GM23248 (cell line): ENCODE measurements around the gene RERE. TPM values are rescaled to one million over a fixed set of nuclear protein-coding genes. Genes with fewer than 3 reads are reported as not detected.

ENCODE experiments used
- DNase-seq: peaks from one replicate; pipeline ENCODE4 v3.0.0-alpha.2; 2015
- H2AFZ ChIP-seq: fragments of 200-600 bp; sonication (generic); 2 replicates; pipeline ENCODE4 v1.6.1; 2016; ENCODE audit warnings: antibody characterized with exemption
- H3F3A ChIP-seq: fragments of 200-600 bp; sonication (generic); 2 replicates; pipeline ENCODE4 v1.6.1; 2016; ENCODE audit warnings: mild to moderate bottlenecking, antibody characterized with exemption, mixed run types; ENCODE audit not compliant: insufficient read depth
- H3K27ac ChIP-seq: fragments of 200-600 bp; sonication (generic); 2 replicates; pipeline ENCODE4 v1.5.1; 2016; ENCODE audit warnings: mild to moderate bottlenecking
- H3K27me3 ChIP-seq: fragments of 200-600 bp; sonication (generic); replicated peaks from 2 replicates; pipeline ENCODE4 v1.6.1; 2016; ENCODE audit warnings: mild to moderate bottlenecking; ENCODE audit not compliant: insufficient read depth
- H3K36me3 ChIP-seq: fragments of 200-600 bp; sonication (generic); 2 replicates; pipeline ENCODE4 v1.6.1; 2016; ENCODE audit warnings: low read depth, mild to moderate bottlenecking
- H3K4me1 ChIP-seq: fragments of 200-600 bp; sonication (generic); 2 replicates; pipeline ENCODE4 v1.6.1; 2016; ENCODE audit warnings: mild to moderate bottlenecking; ENCODE audit not compliant: insufficient read depth
- H3K4me2 ChIP-seq: fragments of 200-600 bp; sonication (generic); one replicate; pipeline ENCODE4 v1.6.1; 2016; ENCODE audit warnings: mild to moderate bottlenecking; ENCODE audit not compliant: unreplicated experiment
- H3K4me3 ChIP-seq: fragments of 200-600 bp; sonication (generic); 2 replicates; pipeline ENCODE4 v1.5.1; 2016; ENCODE audit warnings: mild to moderate bottlenecking
- H3K79me2 ChIP-seq: fragments of 200-600 bp; sonication (generic); 2 replicates; pipeline ENCODE4 v1.6.1; 2016; ENCODE audit warnings: mild to moderate bottlenecking; ENCODE audit not compliant: insufficient read depth
- H3K9ac ChIP-seq: fragments of 200-600 bp; sonication (generic); 2 replicates; pipeline ENCODE4 v1.6.1; 2016; ENCODE audit warnings: mild to moderate bottlenecking
- H3K9me2 ChIP-seq: fragments of 200-600 bp; sonication (generic); 2 replicates; pipeline ENCODE4 v1.6.1; 2016; ENCODE audit warnings: mixed run types, mild to moderate bottlenecking, moderate library complexity; ENCODE audit not compliant: insufficient read depth
- H3K9me3 ChIP-seq: fragments of 200-600 bp; sonication (generic); one replicate; pipeline ENCODE4 v1.6.1; 2017; ENCODE audit warnings: low read depth
- H4K20me1 ChIP-seq: fragments of 200-600 bp; sonication (generic); 2 replicates; pipeline ENCODE4 v1.6.0; 2016; ENCODE audit not compliant: insufficient read depth
- EZH2 ChIP-seq: fragments of 200-600 bp; sonication (generic); IDR thresholded peaks from 2 replicates; pipeline ENCODE4 v1.6.1; 2018; ENCODE audit warnings: antibody characterized with exemption, mild to moderate bottlenecking; ENCODE audit not compliant: insufficient read depth, poor library complexity, severe bottlenecking
- EZH2phosphoT487 ChIP-seq: fragments of 200-600 bp; sonication (generic); IDR thresholded peaks from 2 replicates; pipeline ENCODE4 v1.6.1; 2018; ENCODE audit warnings: antibody characterized with exemption, moderate library complexity, mild to moderate bottlenecking, low read depth; ENCODE audit not compliant: insufficient read depth
- WGBS, 2 experiments: methylation state at CpG; one replicate each; pipeline ENCODE4 v1.1.6; 2015 to 2017; ENCODE audit warnings: low lambda C conversion rate in 2 of 2, low coverage in 1 of 2; ENCODE audit errors: missing lambda C conversion rate in 2 of 2; 5-methylcytosine and 5-hydroxymethylcytosine counted together
- in situ Hi-C: fragments of 300-500 bp; cut with MboI; formaldehyde crosslinking; loops from 2 replicates; pipeline ENCODE4 v1.15.0; 2020
- polyA plus RNA-seq: library from polyadenylated mRNA; unstranded; fragments of >200 nt; fragmentation: Nextera tagmentation; extraction: Ambion mirVana; gene quantifications from 2 replicates; pipeline ENCODE4 v1.2.1, GENCODE V29; 2016
- total RNA-seq: library from RNA; depleted of rRNA; stranded (reverse); fragments of >200 nt; shearing (Covaris generic); gene quantifications from 2 replicates; pipeline ENCODE4 v1.2.3, GENCODE V29; 2014

The RERE gene
- total and polyA plus RNA-seq, 2 experiments from 2014 or later = 26.0 to 26.2 TPM

GRCh38 chr1:8349961-8350360, 467.5 kb downstream of the RERE start:
- Histone ChIP-seq H2AFZ (no peak overlapping the region), H3K9me2 (no peaks in the 10 kb centered on the region), H4K20me1 (no peaks in the 10 kb centered on the region), H3F3A (0 out of 2 replicates have a peak, but pooled peaks cover 5% of the 10 kb centered on the region), H3K27me3 (no peaks in the 10 kb centered on the region), H3K79me2 (no peaks in the 10 kb centered on the region), H3K4me2 (no peak overlapping the region), H3K9me3 (no peaks in the 10 kb centered on the region), H3K36me3 (peaks cover 22% of the 10 kb centered on the region; the same call in 1 of the 2 replicates), H3K9ac (no peak overlapping the region), H3K4me1 (no peaks in the 10 kb centered on the region), H3K4me3 (no peak overlapping the region), H3K27ac (no peak overlapping the region)
- WGBS, 2 experiments = 16 to 21% methylated on average over 14 of the region's 14 CpGs
- DNase-seq = peak; percentile 52
- no peak for TF ChIP-seq EZH2
- TF ChIP-seq EZH2phosphoT487 = no peak
- in situ Hi-C loops = no loop called here

DNA sequence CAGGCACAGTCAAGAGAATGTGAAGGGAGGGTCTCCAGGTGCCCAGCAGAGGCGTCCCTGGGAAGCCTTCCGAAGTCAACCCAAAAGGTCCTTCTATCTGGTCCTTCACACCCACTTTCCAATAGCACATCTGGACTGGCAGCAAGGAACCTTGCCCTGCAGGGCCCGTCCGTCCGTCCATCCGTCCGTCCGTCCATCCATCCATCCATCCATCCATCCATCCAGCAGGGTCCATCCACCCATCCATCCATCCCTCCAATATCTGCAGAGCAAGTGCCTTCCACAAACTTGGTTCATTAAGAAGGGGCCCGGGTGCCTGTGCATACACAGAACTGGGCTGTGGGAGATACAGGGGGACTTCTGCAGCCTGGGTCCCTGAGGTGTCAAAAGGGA, 468.0 kb downstream of the RERE start:
- no peak overlapping the region for H3K9ac ChIP-seq
- H2AFZ ChIP-seq = no peak overlapping the region
- WGBS, 2 experiments = 76 to 77% methylated on average over 9 of the region's 9 CpGs
- H3K79me2 ChIP-seq = no peaks in the 10 kb centered on the region
- no peaks in the 10 kb centered on the region for H3K27me3 ChIP-seq
- peaks cover 17% of the 10 kb centered on the region; the same call in 1 of the 2 replicates for H3K36me3 ChIP-seq
- H3K4me2 ChIP-seq = no peak overlapping the region
- no peaks in the 10 kb centered on the region for H3K9me3 ChIP-seq
- H3K4me1 ChIP-seq = no peaks in the 10 kb centered on the region
- no peak overlapping the region for H3K27ac ChIP-seq
- no peak overlapping the region for H3K4me3 ChIP-seq
- in situ Hi-C loops = no loop called here
- H3F3A ChIP-seq = 0 out of 2 replicates have a peak, but pooled peaks cover 5% of the 10 kb centered on the region
- H3K9me2 ChIP-seq = no peaks in the 10 kb centered on the region
- no peak for TF ChIP-seq EZH2
- no peak for TF ChIP-seq EZH2phosphoT487
- no peak for DNase-seq
- no peaks in the 10 kb centered on the region for H4K20me1 ChIP-seq

DNA sequence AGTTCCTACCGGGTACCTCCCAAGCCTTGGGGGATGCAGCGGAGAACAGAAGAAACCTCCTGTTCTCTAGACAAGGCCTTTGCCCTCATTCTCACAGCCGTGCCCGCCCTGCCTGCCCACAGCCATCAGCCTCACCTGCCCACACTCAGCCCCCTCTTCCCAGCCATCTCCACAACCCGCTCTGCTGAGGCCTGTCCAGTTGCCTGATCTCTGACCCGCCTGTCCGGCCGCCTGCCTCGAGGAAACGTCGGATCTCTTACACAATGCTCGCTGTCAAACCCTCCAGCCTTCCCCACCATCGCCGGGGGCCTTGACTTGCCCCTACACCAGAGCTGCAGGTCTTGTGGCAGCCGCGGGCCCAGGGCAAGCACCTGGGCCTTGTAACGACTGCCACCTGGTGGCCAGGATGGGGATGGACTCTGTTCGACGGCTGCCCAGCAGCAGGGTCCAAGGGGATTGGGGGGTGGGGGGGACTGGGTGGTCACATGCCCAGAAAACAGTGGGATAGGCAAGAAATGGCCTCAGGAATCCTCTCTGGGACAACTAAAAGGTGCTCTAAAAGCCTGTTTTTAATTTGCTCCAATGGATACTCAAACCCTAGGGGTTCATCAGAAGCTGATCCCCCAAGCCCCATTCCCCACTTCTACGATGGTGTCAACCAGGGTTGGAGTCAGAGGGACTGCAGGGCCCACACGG, 468.5 kb downstream of the RERE start:
- 0 out of 2 replicates have a peak, but pooled peaks cover 5% of the 10 kb centered on the region for H3F3A ChIP-seq
- H3K4me1 ChIP-seq = peaks cover 2% of the 10 kb centered on the region
- H3K9me3 ChIP-seq = no peaks in the 10 kb centered on the region
- no peaks in the 10 kb centered on the region for H3K79me2 ChIP-seq
- H3K27ac ChIP-seq = no peak overlapping the region
- no peak for TF ChIP-seq EZH2
- no peak for TF ChIP-seq EZH2phosphoT487
- no peak overlapping the region for H3K9ac ChIP-seq
- H2AFZ ChIP-seq = no peak overlapping the region
- peaks cover 11% of the 10 kb centered on the region; the same call in 1 of the 2 replicates for H3K36me3 ChIP-seq
- no peaks in the 10 kb centered on the region for H3K27me3 ChIP-seq
- 14 to 23% methylated on average over 18 to 21 of the region's 21 CpGs for WGBS, 2 experiments
- in situ Hi-C loops = no loop called here
- H3K4me2 ChIP-seq = no peak overlapping the region
- DNase-seq = peak; percentile 71
- H3K9me2 ChIP-seq = no peaks in the 10 kb centered on the region
- no peak overlapping the region for H3K4me3 ChIP-seq
- no peaks in the 10 kb centered on the region for H4K20me1 ChIP-seq

DNA sequence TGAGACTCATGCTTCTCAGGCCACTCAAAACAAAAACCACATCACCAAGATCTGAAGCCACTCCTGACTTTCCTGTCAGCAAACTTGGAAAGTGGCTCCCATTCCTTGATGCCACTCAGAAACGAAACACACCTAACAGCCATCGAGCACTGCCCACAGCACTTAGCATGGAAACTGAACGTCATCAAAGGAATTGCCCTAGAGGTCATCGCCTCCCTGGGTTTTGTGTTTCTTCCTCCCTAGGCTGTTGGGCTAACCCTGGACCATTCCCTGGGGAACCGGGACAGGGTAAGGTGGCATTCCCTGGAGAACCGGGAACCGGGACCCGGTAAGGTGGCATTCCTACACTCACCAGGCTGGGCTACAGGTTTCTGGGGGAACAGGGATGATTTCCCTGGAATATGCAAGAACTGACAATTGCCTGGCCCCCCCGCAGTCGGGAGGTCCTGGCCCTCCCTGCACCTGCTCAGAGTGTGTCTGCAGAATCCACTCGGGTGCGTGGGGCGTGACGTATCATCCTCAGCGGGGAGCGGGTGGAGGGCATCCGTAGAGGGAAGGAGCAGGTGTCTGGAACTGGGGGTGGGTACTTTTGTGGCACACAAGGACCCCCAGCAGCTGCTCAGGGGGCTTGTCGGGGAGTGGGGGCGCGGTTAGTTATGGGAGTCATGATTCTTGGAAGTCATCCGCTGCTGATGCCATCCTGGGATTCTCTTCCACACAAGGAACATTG, 469.2 kb downstream of the RERE start:
- no peak for DNase-seq
- Histone ChIP-seq H3K27ac (no peak overlapping the region), H3K4me2 (no peak overlapping the region), H4K20me1 (no peaks in the 10 kb centered on the region), H3K9me2 (no peaks in the 10 kb centered on the region), H3K4me1 (peaks cover 7% of the 10 kb centered on the region), H3K4me3 (no peak overlapping the region), H3F3A (0 out of 2 replicates have a peak, but pooled peaks cover 5% of the 10 kb centered on the region), H3K79me2 (no peaks in the 10 kb centered on the region), H3K36me3 (0 out of 2 replicates have a peak, but pooled peaks cover 5% of the 10 kb centered on the region), H3K9ac (no peak overlapping the region), H3K9me3 (no peaks in the 10 kb centered on the region), H2AFZ (no peak overlapping the region), H3K27me3 (no peaks in the 10 kb centered on the region)
- TF ChIP-seq EZH2phosphoT487 (no peak), EZH2 (no peak)
- in situ Hi-C loops = no loop called here
- 77 to 83% methylated on average over 15 to 21 of the region's 21 CpGs for WGBS, 2 experiments
